ENCODE data around the gene PRXL2B. TPM values are rescaled to one million over a fixed set of nuclear protein-coding genes. Genes with fewer than 3 reads are reported as not detected.

The PRXL2B gene
- total and polyA plus RNA-seq, 2 experiments from 2014 or later: 25.5 to 44.0 TPM

DNA sequence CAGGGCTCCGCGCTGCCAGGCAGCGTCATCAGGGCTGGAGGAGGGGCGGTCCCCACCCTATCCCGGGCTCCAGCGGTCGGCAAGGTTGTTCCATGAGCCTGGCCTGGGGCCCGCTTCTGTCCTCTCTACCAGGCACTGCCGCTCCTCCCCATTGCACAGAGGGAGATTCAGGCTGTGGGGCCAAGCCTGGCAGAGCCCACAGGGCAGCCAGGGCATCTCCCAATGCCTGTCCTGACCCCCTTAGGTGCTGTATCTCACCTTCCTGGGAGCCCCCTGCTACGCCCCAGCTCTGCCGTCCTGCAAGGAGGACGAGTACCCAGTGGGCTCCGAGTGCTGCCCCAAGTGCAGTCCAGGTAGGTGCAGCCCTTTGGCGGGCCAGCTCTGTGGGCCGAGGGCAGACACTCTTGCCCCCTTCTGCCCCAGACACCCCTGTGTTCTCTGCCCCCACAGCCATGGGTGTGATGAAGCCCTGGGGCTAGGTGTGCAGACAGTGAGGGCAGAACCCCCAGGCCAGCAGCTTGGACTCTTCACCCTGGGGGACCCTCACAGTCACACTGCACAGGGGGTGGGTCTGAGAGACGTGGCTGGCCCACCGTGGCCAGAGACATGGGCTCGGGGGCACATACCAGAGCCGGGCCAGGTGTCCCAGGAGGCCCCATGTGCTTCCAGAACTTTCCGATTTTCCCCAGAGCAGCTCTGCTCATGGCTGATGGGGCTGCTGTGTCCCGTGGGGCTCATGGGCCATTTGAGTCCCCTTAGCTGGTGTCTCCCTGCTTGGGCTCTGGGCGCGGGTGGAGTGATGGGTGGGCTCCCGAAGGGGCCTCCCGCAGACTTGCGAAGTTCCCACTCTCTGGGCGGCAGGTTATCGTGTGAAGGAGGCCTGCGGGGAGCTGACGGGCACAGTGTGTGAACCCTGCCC is 28.8 kb upstream of the PRXL2B start:
- Mint-ChIP-seq H3K4me1 (peaks cover 7% of the 10 kb centered on the region; the same call in 2 of the 3 replicates), H3K9me3 (no peaks in the 10 kb centered on the region), H3K27ac (no peak overlapping the region), H3K36me3 (ENCODE audit: low read depth) (no peaks in the 10 kb centered on the region; the same call in 2 of the 3 replicates), H3K4me3 (no peak overlapping the region), H3K27me3 (ENCODE audit: insufficient read depth, low read depth, poor library complexity) (peaks cover 3% of the 10 kb centered on the region)
- TF ChIP-seq POLR2AphosphoS5 (IDR thresholded peaks at IDR 0.05; ENCODE audit: low read depth) (no peak), ZNF331 (CRISPR knock-in tag; IDR thresholded peaks at IDR 0.05; ENCODE audit: low read depth) (no peak), JUNB (IDR thresholded peaks at IDR 0.05; ENCODE audit: unreplicated experiment) (no peak), ZNF114 (CRISPR knock-in tag; IDR thresholded peaks at IDR 0.05) (no peak), NANOG (IDR thresholded peaks at IDR 0.05; ENCODE audit: borderline replicate concordance) (no peak)
- TF ChIP-seq, protein P1, sequence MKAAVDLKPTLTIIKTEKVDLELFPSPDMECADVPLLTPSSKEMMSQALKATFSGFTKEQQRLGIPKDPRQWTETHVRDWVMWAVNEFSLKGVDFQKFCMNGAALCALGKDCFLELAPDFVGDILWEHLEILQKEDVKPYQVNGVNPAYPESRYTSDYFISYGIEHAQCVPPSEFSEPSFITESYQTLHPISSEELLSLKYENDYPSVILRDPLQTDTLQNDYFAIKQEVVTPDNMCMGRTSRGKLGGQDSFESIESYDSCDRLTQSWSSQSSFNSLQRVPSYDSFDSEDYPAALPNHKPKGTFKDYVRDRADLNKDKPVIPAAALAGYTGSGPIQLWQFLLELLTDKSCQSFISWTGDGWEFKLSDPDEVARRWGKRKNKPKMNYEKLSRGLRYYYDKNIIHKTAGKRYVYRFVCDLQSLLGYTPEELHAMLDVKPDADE (IDR thresholded peaks at IDR 0.05): no peak
- TF ChIP-seq, protein P2, sequence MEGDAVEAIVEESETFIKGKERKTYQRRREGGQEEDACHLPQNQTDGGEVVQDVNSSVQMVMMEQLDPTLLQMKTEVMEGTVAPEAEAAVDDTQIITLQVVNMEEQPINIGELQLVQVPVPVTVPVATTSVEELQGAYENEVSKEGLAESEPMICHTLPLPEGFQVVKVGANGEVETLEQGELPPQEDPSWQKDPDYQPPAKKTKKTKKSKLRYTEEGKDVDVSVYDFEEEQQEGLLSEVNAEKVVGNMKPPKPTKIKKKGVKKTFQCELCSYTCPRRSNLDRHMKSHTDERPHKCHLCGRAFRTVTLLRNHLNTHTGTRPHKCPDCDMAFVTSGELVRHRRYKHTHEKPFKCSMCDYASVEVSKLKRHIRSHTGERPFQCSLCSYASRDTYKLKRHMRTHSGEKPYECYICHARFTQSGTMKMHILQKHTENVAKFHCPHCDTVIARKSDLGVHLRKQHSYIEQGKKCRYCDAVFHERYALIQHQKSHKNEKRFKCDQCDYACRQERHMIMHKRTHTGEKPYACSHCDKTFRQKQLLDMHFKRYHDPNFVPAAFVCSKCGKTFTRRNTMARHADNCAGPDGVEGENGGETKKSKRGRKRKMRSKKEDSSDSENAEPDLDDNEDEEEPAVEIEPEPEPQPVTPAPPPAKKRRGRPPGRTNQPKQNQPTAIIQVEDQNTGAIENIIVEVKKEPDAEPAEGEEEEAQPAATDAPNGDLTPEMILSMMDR (conservative IDR thresholded peaks at IDR 0.05; ENCODE audit: low read depth in 2 of 2): no peak
- TF ChIP-seq, protein P3, sequence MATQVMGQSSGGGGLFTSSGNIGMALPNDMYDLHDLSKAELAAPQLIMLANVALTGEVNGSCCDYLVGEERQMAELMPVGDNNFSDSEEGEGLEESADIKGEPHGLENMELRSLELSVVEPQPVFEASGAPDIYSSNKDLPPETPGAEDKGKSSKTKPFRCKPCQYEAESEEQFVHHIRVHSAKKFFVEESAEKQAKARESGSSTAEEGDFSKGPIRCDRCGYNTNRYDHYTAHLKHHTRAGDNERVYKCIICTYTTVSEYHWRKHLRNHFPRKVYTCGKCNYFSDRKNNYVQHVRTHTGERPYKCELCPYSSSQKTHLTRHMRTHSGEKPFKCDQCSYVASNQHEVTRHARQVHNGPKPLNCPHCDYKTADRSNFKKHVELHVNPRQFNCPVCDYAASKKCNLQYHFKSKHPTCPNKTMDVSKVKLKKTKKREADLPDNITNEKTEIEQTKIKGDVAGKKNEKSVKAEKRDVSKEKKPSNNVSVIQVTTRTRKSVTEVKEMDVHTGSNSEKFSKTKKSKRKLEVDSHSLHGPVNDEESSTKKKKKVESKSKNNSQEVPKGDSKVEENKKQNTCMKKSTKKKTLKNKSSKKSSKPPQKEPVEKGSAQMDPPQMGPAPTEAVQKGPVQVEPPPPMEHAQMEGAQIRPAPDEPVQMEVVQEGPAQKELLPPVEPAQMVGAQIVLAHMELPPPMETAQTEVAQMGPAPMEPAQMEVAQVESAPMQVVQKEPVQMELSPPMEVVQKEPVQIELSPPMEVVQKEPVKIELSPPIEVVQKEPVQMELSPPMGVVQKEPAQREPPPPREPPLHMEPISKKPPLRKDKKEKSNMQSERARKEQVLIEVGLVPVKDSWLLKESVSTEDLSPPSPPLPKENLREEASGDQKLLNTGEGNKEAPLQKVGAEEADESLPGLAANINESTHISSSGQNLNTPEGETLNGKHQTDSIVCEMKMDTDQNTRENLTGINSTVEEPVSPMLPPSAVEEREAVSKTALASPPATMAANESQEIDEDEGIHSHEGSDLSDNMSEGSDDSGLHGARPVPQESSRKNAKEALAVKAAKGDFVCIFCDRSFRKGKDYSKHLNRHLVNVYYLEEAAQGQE (IDR thresholded peaks at IDR 0.05; ENCODE audit: unreplicated experiment): no peak
- H3K27ac ChIP-seq (ENCODE audit: low read depth): no peak overlapping the region
- no peaks in the 10 kb centered on the region for H3K4me1 ChIP-seq (ENCODE audit: insufficient read depth)
- DNase-seq (ENCODE audit: low spot score): no peak
- H4K20me1 ChIP-seq (replicated peaks; ENCODE audit: insufficient read depth): no peaks in the 10 kb centered on the region
- H3K4me2 ChIP-seq: no peak overlapping the region
- no peaks in the 10 kb centered on the region for H3K36me3 ChIP-seq (ENCODE audit: insufficient read depth)
- H3K4me3 ChIP-seq: no peak overlapping the region
- H3F3A ChIP-seq (replicated peaks; ENCODE audit: low read depth): no peaks in the 10 kb centered on the region
- H2AFZ ChIP-seq: no peak overlapping the region
- no peaks in the 10 kb centered on the region for H3K79me2 ChIP-seq (replicated peaks; ENCODE audit: insufficient read depth)
- no peaks in the 10 kb centered on the region for H3K27me3 ChIP-seq (ENCODE audit: insufficient read depth)
- no peaks in the 10 kb centered on the region for H3K9me2 ChIP-seq (ENCODE audit: insufficient read depth)
- no peak for ATAC-seq
